ENCODE measurements around the gene IL18BP. TPM values are rescaled to one million over a fixed set of nuclear protein-coding genes. Genes with fewer than 3 reads are reported as not detected.

Gene IL18BP
- total RNA-seq, 1 experiment from 2014 or later: 10.6 TPM

- Histone ChIP-seq H3K27ac (ENCODE audit: low read depth, low read length, poor library complexity, severe bottlenecking) (no peak overlapping the region), H3K4me1 (ENCODE audit: insufficient read depth, low read length, poor library complexity, severe bottlenecking) (no peaks in the 10 kb centered on the region), H3K9me3 (ENCODE audit: low read depth, low read length, poor library complexity, severe bottlenecking) (no peaks in the 10 kb centered on the region), H3K36me3 (ENCODE audit: insufficient read depth, low read length, poor library complexity, severe bottlenecking) (peaks cover 99% of the 10 kb centered on the region), H3K4me3 (ENCODE audit: low read depth, low read length, poor library complexity, severe bottlenecking) (no peak overlapping the region), H3K27me3 (replicated peaks; ENCODE audit: insufficient read depth, low read depth, low read length, poor library complexity) (no peaks in the 10 kb centered on the region)
- DNase-seq (ENCODE audit: low spot score): no peak
- TF ChIP-seq CTCF (conservative IDR thresholded peaks at IDR 0.05; ENCODE audit: low read depth, low read length) (no peak), EZH2 (IDR thresholded peaks at IDR 0.05; ENCODE audit: borderline replicate concordance, low read depth, low read length, poor library complexity, severe bottlenecking) (no peak)
- CTCF ChIA-PET: interaction anchor here (1.1 to 1.3 kb wide), 2 partner anchors 12 to 19 kb away, joined by 3 read pairs; no protein-coding TSS in a partner anchor
- intact Hi-C loops (cut with micrococcal nuclease; ENCODE audit: unreplicated experiment): no loop called here
- POLR2A ChIA-PET (ENCODE audit: low non-redundant PET): no interaction called here
- BruUV-seq (replicated peaks): no TSS peak
Observed at GRCh38 chr11:72013765-72014711, 15.3 kb downstream of the IL18BP start.

- ChIA-PET CTCF (interaction anchor here (1.3 kb wide), 1 partner anchor 11 kb away, joined by 3 read pairs; no protein-coding TSS in a partner anchor), POLR2A (ENCODE audit: low non-redundant PET) (no interaction called here)
- intact Hi-C loops (cut with micrococcal nuclease; ENCODE audit: unreplicated experiment): no loop called here
- no peak for DNase-seq (ENCODE audit: low spot score)
- no peaks in the 10 kb centered on the region for H3K4me1 ChIP-seq (ENCODE audit: insufficient read depth, low read length, poor library complexity, severe bottlenecking)
- H3K36me3 ChIP-seq (ENCODE audit: insufficient read depth, low read length, poor library complexity, severe bottlenecking): peaks cover 99% of the 10 kb centered on the region
- H3K4me3 ChIP-seq (ENCODE audit: low read depth, low read length, poor library complexity, severe bottlenecking): no peak overlapping the region
- H3K9me3 ChIP-seq (ENCODE audit: low read depth, low read length, poor library complexity, severe bottlenecking): no peaks in the 10 kb centered on the region
- no peak for TF ChIP-seq CTCF (conservative IDR thresholded peaks at IDR 0.05; ENCODE audit: low read depth, low read length)
- TF ChIP-seq EZH2 (IDR thresholded peaks at IDR 0.05; ENCODE audit: borderline replicate concordance, low read depth, low read length, poor library complexity, severe bottlenecking): no peak
- H3K27ac ChIP-seq (ENCODE audit: low read depth, low read length, poor library complexity, severe bottlenecking): no peak overlapping the region
- BruUV-seq (replicated peaks): TSS peak; percentile 54
- no peaks in the 10 kb centered on the region for H3K27me3 ChIP-seq (replicated peaks; ENCODE audit: insufficient read depth, low read depth, low read length, poor library complexity)
Observed at GRCh38 chr11:72014761-72015320, 16.1 kb downstream of the IL18BP start.

- no peak for DNase-seq (ENCODE audit: low spot score)
- Histone ChIP-seq H3K36me3 (ENCODE audit: insufficient read depth, low read length, poor library complexity, severe bottlenecking) (peaks cover 99% of the 10 kb centered on the region), H3K9me3 (ENCODE audit: low read depth, low read length, poor library complexity, severe bottlenecking) (no peaks in the 10 kb centered on the region), H3K27me3 (replicated peaks; ENCODE audit: insufficient read depth, low read depth, low read length, poor library complexity) (no peaks in the 10 kb centered on the region), H3K27ac (ENCODE audit: low read depth, low read length, poor library complexity, severe bottlenecking) (no peak overlapping the region), H3K4me1 (ENCODE audit: insufficient read depth, low read length, poor library complexity, severe bottlenecking) (no peaks in the 10 kb centered on the region), H3K4me3 (ENCODE audit: low read depth, low read length, poor library complexity, severe bottlenecking) (no peak overlapping the region)
- BruUV-seq (replicated peaks): no TSS peak
- ChIA-PET POLR2A (ENCODE audit: low non-redundant PET) (no interaction called here), CTCF (no interaction called here)
- TF ChIP-seq EZH2 (IDR thresholded peaks at IDR 0.05; ENCODE audit: borderline replicate concordance, low read depth, low read length, poor library complexity, severe bottlenecking): no peak
- peak; percentile 51 for TF ChIP-seq CTCF (conservative IDR thresholded peaks at IDR 0.05; ENCODE audit: low read depth, low read length)
- intact Hi-C loops (cut with micrococcal nuclease; ENCODE audit: unreplicated experiment): no loop called here
Observed at GRCh38 chr11:72015511-72016061, 16.9 kb downstream of the IL18BP start.

Measured in A673 (cell line).